DMS53 (cell line): ENCODE results near the gene METTL25.
A peak's percentile ranks its signal among the peaks of the same experiment; 100 is the strongest.
"Not testable (repeated sequence)": the region's sequence is repeated elsewhere in the genome, so short reads cannot be mapped to it uniquely, and the experiment has no call there.

Experiments used
- DNase-seq: peaks from one replicate; lab custom pipeline; 2025; lab: John Stamatoyannopoulos, UW

Gene METTL25, protein sequence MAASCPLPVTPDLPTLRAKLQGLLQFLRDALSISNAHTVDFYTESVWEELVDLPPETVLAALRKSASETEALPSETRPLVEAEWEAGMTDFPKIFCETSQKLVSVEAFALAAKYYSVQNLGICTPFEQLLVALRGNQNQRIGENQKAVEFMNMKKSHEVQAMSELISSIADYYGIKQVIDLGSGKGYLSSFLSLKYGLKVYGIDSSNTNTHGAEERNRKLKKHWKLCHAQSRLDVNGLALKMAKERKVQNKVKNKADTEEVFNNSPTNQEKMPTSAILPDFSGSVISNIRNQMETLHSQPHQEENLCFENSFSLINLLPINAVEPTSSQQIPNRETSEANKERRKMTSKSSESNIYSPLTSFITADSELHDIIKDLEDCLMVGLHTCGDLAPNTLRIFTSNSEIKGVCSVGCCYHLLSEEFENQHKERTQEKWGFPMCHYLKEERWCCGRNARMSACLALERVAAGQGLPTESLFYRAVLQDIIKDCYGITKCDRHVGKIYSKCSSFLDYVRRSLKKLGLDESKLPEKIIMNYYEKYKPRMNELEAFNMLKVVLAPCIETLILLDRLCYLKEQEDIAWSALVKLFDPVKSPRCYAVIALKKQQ

DNA sequence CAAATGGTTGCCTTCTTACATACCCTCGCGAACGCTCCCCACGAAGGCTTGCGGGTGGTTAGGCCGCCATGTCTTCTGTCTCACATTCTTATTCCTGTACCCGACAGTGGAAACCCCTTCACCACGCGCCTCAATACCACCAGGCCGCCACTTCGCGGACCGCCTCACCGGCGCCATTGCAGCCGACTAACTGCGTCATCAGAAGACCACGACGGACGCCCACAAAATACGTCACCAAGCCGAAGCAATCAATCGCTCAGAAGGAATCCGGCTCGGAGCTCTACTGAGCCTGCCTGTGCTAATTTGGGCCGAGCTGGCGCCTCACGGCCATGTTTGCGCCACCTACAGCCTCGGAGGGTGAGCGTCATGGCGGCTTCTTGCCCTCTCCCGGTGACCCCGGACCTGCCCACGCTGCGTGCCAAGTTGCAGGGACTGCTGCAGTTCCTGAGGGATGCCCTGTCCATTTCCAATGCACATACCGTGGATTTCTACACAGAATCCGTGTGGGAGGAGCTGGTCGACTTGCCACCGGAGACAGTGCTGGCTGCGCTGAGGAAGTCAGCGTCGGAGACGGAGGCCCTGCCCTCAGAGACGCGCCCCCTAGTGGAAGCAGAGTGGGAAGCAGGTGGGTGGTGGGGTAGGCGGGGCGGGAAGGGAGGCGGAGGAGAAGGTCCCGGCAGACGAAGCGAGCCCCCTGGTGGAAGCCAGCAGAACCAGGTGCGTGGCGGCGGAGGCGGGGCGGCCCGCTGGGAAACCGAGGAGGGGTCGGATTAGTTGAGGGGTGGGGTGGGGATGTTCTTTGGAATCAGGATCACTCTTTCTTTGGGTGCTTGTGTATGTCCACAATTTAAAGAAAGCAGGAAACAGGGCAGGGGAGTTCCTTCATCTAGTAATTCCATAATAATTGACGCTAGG is at the start of gene METTL25, which contains the start of gene CCDC59:
Gene METTL25 (plus strand): TSS at position 330 of the 915 bp plus-strand sequence. CDS start 37 bp downstream, at position 367.
Gene CCDC59 (minus strand): TSS at position 188 of the 915 bp plus-strand sequence. CDS start 11 bp downstream, at position 177.
- DNase-seq: peak; percentile 100

DNA sequence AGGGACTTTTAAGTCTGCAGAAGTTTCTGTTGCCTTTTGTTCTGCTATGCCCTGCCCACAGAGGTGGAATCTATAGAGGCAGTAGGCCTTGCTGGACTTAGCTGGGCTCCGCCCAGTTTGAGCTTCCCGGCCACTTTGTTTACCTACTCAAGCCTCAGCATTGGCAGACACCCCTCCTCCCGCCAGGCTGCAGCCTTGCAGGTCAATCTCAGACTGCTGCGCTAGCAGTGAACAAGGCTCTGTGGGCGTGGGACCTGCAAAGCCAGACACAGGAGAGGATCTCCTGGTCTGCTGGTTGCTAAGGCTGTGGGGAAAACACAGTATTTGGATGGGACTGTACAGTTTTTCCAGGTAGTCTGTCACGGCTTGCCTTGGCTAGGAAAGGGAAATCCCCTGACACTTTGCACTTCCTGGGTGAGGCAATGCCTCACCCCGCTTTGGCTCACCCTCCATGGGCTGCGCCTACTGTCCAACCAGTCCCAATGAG is 43.9 kb upstream of the METTL25 start:
- DNase-seq: peak; percentile 97

DNA sequence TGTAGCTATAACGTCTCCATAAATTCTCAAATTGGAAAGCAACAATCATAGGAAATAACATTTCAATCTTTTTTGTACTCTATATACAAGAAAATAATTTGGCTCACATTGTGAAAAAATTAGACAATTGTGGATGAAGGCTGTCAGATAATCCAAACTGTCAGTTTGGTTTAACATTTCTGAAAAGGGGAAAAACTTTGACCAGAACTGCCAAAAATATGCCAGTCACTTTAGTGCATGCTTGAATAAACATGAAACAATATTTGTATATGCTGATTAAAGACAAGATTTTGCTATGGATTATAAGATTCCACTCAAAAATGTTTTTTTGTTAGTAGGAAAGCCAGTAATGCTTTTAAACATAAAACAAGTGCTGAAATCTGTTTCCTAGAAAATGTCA is 39.1 kb upstream of the METTL25 start:
- DNase-seq: no peak

DNA sequence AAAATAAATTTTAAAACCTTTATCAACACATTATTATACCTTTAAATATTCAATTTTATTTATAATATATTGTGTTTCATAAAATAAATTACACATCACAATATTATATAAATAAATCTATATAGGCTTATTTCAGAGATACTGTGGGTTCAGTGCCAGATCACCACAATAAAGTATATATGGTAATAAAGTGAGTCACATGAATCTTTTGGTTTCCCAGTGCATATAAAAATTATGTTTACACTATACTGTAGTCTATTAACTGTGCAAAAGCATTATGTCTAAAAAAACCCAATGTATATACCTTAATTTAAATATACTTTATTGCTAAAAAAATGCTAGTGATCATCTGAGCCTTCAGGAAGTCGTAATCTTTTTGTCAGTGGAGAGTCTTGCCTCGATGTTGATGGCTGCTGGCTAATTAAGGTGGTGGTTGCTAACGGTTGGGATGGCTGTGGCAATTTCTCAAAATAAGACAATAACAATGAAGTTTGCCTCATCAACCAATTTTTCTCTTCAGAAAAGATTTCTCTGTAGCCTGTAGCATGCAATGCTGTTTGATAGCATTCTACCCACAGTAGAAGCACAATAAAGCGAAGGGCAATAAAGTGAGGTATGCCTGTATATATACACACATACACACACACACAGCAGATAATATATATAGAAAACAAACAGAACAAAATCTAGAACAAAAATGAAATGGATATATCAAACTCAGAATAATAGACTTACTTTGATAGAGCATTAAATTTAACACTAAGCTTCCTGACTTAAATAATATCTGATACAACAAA is 32.6 kb upstream of the METTL25 start:
- no peak for DNase-seq

DNA sequence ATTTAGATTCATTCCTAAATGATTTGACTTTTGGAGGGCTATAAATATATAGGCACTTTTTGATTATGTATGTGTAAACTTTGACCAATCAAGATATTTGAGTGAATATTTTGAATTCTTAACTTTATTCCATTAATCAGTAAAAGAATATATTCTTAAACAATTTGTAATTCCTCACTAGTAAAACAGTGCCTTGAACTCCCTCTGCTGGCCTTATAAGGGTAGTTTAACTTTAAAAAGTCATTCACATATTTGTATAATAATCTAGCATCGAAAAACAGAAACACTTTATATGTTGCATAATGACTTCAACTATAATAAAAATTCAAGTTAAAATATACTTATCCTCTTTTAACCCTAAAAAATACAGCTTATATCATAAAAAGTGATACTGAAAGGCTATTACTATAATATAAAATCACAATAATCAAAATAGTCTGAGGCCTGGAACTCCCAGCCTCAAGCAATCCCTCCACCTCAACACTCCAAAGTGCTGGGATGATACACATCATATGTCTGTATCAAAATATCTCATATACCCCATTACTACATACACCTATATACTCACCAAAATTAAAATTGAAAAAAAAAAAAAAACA is 31.3 kb upstream of the METTL25 start:
- peak; percentile 76 for DNase-seq

DNA sequence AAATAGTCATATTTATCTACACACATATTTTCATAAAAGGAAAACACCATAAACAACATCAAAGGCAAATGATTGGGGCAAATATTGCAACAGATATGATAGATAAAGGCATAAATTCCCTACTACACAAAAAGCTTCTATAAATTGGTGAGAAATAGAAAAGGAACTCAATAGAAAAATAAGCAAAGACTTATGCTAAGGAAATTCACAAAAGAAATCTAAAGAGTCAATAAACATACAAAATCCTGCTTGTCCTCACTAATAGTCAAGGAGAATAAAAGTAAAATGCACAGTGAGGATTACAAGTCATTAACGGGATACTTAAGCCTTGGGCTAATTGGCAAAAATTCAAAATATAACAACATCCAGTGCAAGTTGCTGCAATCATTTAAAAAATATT is 30.5 kb upstream of the METTL25 start:
- DNase-seq: no peak

DNA sequence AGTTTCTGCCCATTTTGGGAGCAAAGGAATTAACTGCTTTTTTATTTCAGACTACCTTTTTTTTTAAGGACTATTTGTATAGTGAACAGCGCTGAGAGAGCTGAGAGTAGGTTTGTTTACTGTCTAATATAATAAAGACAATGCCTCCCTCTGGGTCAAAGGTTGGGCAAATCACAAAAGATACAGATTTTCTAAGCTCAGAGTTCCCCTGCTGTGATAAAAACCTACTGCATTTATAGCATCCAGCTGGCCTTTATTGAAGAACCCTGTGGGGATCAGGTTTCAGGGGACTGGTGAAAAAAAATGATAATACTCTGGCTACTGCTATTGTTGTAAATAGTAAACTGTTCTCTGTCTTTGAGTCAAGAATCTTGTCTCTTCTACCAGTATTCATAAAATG is 28.8 kb upstream of the METTL25 start:
- peak; percentile 90 for DNase-seq

DNA sequence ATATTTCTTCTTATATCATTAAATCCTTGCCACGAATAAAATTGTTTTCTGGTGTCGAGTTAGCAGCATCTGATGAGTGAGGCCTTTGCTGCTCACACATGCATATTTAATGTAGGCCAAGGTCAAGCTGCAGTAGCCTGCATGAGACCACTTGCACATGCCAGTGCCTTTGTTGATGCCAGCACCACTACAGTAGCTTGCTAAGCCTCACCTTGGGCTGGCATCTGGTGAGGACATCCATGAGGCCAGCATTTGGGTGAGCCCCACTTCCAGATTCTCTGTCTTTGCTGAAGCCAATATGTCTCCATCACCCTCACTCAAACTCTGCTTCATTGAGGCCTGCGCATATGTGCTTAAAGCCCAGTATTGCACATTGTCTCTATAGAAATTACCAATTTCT is 8.2 kb upstream of the METTL25 start:
- DNase-seq: no peak

DNA sequence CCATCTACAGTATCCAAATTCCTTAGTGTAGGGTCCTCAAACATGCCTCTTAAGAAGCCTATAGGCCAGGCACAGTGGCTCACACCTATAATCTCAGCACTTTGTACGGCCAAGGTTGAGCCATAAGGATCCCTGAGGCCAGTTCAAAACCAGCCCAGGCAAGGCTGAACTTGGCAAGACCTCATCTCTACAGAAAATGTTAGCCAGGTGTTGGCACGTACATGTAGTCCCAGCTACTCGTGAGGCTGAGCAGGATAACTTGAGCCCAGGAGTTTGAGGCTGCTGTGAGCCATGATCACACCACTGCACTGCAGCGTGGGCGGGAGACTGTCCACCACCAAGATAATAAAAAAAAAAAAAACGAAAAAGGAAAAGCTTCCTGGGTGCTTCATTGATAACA is 6.9 kb upstream of the METTL25 start:
- DNase-seq: no peak

DNA sequence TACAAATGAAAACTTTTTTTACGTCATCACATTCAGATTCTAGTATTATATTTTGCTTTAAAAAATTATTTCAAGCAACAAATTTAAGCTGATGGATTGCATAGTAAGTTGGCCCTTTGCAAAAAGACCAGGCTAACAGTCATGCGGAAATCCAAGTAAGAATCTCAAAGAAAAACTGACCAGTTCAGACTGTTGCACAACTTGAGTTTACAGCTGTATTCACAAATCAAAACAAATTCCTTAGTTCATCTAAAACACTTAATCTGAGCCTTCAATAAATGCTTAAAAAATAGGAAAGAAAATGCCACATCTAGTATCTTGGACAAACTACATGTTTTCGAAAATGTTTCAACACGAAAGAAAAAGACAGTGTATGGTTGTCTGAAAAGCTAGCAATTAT is 989 bp upstream of the METTL25 start:
- no peak for DNase-seq

DNA sequence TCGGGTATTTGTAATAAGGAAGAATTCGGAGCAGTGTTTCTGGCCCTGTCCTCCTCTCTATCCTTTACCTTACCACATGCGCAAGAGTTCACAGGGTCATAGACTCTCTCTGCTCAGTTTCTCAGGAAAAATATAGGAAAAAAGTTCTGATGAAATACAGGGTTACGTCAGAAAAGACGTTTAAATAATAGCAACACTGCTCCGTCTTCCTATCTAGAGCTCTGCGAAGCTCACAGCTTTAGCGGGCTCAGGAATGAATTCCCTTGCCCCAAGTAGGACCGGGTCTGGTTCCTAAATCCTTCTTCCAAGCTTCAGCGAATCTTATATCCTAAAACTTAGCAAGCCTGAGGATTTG is 507 bp upstream of the METTL25 start:
- DNase-seq: no peak

DNA sequence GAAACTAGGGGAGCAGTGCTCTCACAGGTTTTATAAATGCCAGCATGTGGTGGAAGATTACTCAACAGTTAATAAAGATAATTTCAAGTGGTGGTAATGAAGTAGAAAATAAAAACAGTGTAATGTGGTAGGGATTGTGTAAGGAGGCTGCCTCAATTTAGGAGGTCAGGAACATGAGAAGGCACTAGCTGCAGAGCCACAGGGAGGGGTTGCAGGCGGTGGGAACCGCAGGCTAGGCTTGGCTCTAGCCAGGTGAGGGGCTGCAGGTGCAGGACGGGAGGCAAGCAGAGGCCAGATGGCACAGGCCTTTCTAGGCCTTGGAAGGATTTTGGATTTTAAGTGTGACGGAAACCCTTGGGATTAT is 768 bp downstream of the METTL25 start:
- peak; percentile 70 for DNase-seq

DNA sequence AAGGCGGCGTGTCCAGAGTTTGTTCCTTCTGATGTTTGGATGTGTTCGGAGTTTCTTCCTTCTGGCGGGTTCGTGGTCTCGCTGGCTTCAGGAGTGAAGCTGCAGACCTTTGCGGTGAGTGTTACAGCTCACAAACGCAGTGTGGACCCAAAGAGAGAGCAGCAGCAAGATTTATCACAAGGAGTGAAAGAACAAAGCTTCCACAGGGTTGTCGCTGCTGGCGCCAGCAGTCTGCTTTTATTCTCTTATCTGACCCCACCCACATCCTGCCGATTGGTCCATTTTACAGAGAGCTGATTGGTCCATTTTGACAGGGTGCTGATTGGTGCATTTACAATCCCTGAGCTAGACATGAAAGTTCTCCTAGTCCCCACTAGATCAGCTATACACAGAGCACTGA is 2.5 kb downstream of the METTL25 start:
- DNase-seq: not testable (repeated sequence)

DNA sequence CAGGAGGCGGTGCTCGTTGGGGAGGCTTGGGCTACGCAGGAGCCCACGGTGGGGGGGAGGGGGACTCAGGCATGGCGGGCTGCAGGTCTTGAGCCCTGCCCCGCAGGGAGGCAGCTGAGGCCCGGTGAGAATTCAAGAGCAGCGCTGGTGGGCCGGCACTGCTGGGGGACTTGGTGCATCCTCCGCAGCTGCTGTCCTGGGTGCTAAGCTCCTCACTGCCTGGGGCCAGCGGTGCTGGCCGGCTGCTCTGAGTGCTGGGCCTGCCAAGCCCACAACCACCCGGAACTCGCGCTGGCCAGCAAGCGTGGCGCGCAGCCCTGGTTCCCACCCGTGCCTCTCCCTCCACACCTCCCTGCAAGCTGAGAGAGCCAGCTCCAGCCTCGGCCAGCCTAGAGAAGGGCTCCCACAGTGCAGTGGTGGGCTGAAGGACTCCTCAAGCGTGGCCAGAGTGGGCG is 3.2 kb downstream of the METTL25 start:
- no peak for DNase-seq

DNA sequence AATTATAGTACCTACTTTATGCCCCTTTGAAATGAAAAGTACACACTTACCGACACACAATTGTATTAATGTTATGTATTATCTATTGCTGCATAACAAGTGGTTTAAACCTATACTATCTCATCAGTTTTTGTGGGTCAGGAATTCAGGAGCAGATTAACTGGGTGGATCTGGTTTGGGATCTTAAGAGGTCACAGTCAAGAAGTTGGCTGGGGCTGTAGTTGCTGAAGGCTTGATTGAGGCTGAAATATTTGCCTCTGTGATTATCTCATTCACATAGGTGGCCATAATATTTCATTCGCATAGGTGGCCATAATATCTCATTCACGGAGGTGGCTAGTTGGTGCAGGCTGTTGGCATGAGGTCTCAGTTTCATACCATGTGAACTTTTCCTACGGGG is 5.7 kb downstream of the METTL25 start:
- no peak for DNase-seq

DNA sequence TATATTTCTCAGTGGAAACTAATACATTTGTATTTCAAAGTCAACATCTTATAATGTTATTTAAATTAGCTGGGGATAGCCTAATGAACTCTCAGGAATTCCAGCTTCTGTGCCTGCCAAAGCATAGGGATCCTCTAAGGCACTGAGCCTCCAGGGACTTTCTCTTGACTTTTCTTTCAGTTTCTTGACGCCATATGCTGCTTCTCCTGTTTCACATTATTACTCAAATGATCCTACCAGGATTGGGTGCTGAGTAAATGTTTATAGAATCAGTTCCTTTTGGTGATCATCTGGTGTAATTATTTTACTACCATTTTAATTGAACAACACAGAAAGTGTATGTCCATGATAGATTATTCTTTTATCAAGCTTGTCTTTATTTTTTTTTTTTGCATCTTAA is 7.9 kb downstream of the METTL25 start:
- DNase-seq: no peak

DNA sequence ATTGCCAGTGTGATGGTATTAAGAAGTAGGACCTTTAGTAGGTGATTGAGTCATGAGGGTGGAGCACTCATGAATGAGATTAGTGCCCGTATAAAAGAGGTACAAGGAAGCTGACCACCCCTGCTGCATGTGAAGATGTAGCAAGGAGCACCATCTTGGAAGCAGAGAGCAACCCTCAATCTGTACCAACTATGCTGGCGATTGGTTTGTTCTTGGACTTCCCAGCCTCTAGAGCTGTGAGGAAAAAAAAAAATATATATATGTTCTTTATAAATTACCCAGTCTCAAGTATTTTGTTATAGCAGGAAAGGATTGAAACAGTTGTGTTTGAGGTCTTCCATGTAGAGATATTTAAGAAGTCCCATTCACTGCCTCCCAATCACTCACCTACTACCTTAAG is 16.9 kb downstream of the METTL25 start:
- no peak for DNase-seq

DNA sequence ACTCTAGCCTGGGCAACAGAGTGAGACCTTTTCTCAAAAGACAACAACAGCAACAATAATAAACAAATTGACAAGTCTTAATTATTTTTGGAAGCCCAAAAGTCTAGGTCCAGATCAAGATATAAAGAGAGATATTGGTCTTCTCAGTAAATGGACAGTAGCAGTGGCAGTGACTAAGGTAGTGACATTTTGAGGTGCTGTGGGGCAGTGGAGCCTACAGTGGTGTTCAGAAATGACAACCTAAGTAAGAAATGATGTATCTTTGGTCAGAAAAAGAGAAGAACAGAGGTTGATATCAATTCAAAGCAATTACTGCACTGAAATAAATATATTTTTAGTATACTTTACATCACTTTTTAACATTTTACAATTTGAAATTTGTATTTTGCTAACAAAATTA is 20.7 kb downstream of the METTL25 start:
- no peak for DNase-seq

DNA sequence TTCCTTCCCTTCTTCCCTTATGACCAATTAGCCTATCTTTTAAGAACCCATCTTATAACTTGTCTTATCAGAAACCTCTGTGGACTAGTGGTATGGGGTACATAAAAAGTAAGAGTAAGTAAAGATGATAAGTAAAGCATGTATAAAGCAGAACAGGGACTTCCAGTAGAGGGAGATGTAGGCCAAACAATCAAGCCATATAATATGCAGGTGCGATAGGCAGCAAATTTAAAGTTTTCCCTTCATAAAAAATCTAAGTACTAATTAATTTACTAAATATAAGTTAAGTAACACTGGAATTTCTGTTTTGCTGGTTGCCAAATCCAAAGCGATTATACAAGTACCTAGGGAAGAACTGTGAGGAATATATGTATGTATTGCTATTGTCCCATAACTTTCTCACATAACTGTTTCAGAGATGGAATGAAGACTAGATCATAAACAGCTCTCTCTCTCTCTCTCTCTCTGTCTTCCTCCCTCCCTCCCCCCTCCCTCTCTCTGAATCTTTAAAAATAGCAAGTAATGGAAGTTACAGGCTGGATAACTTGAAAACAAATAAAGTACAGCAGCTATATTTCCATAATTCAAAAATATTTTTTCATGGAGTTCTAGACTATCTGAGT is 25.7 kb downstream of the METTL25 start:
- DNase-seq: peak; percentile 79

DNA sequence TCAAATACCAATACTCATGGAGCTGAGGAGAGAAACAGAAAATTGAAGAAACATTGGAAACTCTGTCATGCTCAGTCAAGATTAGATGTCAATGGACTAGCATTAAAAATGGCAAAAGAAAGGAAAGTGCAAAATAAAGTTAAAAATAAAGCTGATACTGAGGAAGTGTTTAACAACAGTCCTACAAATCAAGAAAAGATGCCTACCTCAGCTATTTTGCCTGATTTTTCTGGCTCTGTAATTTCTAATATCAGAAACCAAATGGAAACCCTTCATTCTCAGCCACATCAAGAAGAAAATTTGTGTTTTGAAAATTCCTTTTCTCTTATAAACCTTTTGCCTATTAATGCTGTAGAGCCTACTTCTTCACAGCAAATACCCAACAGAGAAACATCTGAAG is 40.5 kb downstream of the METTL25 start:
- DNase-seq: no peak

DNA sequence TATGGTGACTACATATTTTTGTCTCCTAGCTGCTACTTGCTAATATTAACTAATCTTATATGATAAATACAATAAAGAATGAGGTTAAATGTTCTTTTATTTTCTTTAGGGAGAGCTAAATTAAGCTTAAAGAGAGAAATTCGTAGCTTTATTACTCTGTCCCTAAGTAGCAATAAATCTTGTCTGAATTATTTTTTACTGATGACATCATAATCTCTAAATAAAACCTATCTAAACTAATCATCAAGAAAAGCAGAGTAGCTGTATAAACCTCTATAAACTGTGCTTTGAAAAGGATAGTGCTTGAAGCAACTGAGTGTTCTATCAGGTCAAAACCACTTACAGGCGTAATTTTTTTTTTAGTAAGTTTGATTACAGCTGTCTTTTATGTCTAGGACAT is 42.5 kb downstream of the METTL25 start:
- DNase-seq: no peak
